GM18873 (cell line): ENCODE results near the gene ALB.
A peak's percentile ranks its signal among the peaks of the same experiment; 100 is the strongest.

Experiments used
- ATAC-seq: cut with Tn5 transposase; IDR thresholded peaks from one replicate; pipeline ENCODE4 v1.9.1; 2021; ENCODE audit warnings: mild to moderate bottlenecking, moderate library complexity, moderate number of reproducible peaks; ENCODE audit not compliant: unreplicated experiment, low FRiP score

ALB gene

GRCh38 chr4:73429118-73429517 lies 25.0 kb downstream of the ALB start:
- ATAC-seq = no peak

- ATAC-seq = no peak
Measured at GRCh38 chr4:73429826-73430587, 25.9 kb downstream of the ALB start.

DNA sequence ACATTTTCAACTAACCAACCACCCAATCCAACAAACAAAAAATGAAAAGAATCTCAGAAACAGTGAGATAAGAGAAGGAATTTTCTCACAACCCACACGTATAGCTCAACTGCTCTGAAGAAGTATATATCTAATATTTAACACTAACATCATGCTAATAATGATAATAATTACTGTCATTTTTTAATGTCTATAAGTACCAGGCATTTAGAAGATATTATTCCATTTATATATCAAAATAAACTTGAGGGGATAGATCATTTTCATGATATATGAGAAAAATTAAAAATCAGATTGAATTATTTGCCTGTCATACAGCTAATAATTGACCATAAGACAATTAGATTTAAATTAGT lies 27.7 kb downstream of the ALB start:
- no peak for ATAC-seq

- no peak for ATAC-seq
Measured at GRCh38 chr4:73432169-73433000, 28.3 kb downstream of the ALB start.

GRCh38 chr4:73433140-73433539 lies 29.1 kb downstream of the ALB start:
- ATAC-seq = no peak

DNA sequence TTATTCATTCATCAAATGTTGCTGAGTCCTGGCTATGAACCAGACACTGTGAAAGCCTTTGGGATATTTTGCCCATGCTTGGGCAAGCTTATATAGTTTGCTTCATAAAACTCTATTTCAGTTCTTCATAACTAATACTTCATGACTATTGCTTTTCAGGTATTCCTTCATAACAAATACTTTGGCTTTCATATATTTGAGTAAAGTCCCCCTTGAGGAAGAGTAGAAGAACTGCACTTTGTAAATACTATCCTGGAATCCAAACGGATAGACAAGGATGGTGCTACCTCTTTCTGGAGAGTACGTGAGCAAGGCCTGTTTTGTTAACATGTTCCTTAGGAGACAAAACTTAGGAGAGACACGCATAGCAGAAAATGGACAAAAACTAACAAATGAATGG lies 30.2 kb downstream of the ALB start:
- peak; percentile 54 for ATAC-seq

GRCh38 chr4:73435984-73436383 lies 31.9 kb downstream of the ALB start, which contains the start of gene AFP:
TSS of gene AFP (plus strand) at chr4:73436221. CDS start at chr4:73436263, 42 bp downstream.
- ATAC-seq = no peak

GRCh38 chr4:73436674-73437557 lies 32.8 kb downstream of the ALB start:
- ATAC-seq = no peak

- no peak for ATAC-seq
Measured at GRCh38 chr4:73437558-73437956, 33.5 kb downstream of the ALB start.

DNA sequence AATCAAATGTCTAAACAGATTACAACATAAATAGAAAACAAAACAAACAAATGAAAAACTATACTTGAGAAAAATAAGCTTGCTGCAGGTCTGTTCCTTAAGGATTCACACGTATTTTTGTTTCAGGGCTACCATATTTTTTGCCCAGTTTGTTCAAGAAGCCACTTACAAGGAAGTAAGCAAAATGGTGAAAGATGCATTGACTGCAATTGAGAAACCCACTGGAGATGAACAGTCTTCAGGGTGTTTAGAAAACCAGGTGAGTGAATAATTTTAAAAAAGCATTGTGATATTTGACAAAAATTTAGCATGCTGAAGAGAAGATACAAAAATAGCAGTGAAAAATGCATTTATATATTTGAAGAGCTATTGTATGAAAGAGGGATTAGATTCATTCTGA lies 34.0 kb downstream of the ALB start:
- ATAC-seq = no peak

DNA sequence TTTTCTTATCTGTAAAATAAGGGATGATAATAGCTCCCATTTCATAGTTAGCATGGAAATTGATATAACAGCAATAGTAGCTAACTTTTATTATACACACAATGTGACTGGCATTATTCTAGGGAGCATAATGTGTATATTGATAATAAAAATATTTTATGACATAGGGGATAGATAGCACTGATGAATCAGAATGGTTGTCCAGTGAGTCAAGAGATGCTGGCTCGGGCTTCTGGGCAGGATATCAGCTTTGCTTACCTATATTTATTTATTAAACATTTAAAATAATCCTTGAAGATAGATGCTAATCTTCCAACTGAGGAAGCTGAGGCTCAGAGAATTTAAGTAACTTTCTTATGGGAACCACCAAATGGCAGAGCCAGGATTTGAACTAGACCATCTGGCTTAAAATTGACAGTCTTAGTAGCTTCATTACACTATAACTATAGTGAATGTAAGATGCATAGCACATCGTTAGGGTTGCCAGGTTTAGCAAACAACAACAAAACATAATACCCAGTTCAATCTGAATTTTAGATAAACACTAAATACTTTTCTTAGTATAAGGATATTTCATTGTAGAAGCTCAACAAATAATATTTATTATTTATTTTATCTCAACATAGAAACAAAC lies 34.6 kb downstream of the ALB start:
- ATAC-seq = no peak

GRCh38 chr4:73439445-73439844 lies 35.4 kb downstream of the ALB start:
- no peak for ATAC-seq

GRCh38 chr4:73439991-73440390 lies 35.9 kb downstream of the ALB start:
- ATAC-seq = no peak

DNA sequence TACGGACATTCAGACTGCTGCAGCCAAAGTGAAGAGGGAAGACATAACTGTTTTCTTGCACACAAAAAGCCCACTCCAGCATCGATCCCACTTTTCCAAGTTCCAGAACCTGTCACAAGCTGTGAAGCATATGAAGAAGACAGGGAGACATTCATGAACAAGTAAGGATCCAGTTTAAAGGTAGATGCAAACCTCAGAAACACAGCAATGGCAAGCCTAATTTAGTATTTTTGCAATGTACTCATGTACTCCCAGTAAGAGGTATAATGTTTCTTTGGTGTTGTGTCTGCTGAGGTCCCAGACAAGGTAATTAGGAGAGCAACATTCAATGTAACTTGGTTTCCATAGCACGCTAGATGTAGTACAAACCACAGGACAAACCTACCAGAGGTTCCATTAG lies 36.6 kb downstream of the ALB start:
- no peak for ATAC-seq

- no peak for ATAC-seq
Measured at GRCh38 chr4:73442275-73442674, 38.2 kb downstream of the ALB start.

DNA sequence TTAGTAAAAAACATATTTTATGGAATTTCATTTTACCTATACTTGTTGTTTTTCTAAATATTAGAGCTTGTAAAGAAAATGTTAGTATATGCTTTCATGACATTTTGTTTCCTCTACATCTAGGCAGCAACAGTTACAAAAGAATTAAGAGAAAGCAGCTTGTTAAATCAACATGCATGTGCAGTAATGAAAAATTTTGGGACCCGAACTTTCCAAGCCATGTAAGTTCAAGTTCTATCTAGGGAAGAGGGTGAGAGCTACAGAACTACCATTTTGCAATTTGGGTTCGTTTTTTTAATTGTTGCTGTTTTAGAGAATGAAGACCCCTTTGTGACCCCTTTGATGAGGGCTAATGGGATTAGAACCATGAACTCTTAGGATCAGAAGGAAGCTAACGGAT lies 39.1 kb downstream of the ALB start:
- ATAC-seq = no peak

DNA sequence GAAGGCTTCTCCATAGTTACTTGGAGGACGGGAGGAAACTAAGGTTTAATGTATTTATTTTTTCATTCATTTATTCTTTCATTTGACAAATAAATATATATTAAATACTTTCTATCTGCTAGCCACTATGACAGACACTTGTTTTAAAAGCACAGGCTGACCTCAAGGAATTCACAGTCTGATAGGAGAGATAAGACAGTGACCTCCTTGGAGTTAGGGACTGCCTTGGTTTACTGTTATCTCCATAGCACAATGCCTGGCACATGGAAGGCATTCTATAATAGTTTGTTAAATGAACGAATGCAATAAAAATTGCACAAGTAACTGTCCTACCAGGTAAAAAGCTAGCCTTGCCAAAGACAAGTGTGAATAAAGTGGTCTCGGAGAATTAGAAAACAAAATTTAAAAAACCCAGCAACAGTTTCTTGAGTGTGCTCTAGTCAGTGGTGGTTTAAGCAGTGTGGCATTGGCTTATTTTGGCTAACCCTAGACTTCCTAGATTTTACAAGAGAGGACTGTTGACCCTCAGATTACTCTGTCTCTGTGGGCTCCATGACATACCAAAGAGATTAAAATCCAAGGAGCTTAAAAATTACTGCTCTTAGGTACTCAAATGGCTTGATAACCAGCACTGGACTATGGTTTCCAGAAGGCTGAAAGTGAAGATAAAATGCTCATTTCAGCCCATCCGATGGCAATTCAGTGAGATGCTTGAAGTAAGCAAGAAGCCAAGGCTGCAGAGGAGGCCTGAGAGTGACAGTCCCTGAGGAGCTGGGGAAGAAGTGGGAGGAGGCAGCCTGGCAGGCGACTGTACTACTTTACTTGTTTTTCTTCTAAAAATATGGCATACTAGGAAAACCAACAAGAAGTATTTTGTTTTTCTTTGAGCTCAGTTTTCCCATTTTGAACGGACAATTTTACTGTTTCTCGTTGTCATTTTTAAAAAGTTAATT lies 41.6 kb downstream of the ALB start:
- no peak for ATAC-seq

GRCh38 chr4:73446336-73446938 lies 42.4 kb downstream of the ALB start:
- ATAC-seq = peak; percentile 95

DNA sequence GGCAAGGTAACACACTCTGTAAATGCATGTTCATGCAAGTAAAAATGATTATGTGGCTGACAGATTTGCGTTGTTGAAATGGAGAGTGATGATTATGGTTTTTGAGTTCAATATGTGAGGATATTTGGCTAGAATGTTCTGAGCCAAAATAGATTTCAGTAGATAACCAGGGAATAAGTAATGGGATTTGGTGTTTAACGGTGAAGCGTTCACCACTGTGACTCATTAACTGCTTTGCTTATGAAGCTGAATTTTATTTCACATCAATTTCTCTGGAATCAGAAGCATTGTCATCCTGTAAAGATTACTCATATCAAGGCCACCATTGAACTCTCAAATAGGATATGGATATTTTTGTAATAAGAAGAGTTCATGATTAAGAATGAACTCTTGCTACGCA lies 43.6 kb downstream of the ALB start:
- ATAC-seq = no peak
